ENCODE results near the gene SYT1.

- TF ChIP-seq, protein P1, sequence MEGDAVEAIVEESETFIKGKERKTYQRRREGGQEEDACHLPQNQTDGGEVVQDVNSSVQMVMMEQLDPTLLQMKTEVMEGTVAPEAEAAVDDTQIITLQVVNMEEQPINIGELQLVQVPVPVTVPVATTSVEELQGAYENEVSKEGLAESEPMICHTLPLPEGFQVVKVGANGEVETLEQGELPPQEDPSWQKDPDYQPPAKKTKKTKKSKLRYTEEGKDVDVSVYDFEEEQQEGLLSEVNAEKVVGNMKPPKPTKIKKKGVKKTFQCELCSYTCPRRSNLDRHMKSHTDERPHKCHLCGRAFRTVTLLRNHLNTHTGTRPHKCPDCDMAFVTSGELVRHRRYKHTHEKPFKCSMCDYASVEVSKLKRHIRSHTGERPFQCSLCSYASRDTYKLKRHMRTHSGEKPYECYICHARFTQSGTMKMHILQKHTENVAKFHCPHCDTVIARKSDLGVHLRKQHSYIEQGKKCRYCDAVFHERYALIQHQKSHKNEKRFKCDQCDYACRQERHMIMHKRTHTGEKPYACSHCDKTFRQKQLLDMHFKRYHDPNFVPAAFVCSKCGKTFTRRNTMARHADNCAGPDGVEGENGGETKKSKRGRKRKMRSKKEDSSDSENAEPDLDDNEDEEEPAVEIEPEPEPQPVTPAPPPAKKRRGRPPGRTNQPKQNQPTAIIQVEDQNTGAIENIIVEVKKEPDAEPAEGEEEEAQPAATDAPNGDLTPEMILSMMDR (IDR thresholded peaks at IDR 0.05), result no peak
- no peak for TF ChIP-seq POLR2A (IDR thresholded peaks at IDR 0.05)
These were observed 424.3 kb downstream of the SYT1 start for GRCh38 chr12:79288911-79289310.
